Activated naive CD8-positive, alpha-beta T cell (primary cell): ENCODE data around the gene ACTN4.

Source experiments
- H3K27ac Mint-ChIP-seq: one replicate; pipeline ENCODE4 v1.8.0; 2021; ENCODE audit warnings: mixed read lengths
- H3K27me3 Mint-ChIP-seq: one replicate; pipeline ENCODE4 v1.8.0; 2021; ENCODE audit warnings: mixed read lengths
- H3K36me3 Mint-ChIP-seq: one replicate; pipeline ENCODE4 v1.8.0; 2021; ENCODE audit warnings: mixed read lengths
- H3K4me1 Mint-ChIP-seq: one replicate; pipeline ENCODE4 v1.8.0; 2021; ENCODE audit warnings: low read depth, mixed read lengths
- H3K4me3 Mint-ChIP-seq: one replicate; pipeline ENCODE4 v1.8.0; 2021; ENCODE audit warnings: mild to moderate bottlenecking, mixed read lengths
- H3K9me3 Mint-ChIP-seq: one replicate; pipeline ENCODE4 v1.8.0; 2021; ENCODE audit warnings: low read depth, mixed read lengths

ACTN4 gene

DNA sequence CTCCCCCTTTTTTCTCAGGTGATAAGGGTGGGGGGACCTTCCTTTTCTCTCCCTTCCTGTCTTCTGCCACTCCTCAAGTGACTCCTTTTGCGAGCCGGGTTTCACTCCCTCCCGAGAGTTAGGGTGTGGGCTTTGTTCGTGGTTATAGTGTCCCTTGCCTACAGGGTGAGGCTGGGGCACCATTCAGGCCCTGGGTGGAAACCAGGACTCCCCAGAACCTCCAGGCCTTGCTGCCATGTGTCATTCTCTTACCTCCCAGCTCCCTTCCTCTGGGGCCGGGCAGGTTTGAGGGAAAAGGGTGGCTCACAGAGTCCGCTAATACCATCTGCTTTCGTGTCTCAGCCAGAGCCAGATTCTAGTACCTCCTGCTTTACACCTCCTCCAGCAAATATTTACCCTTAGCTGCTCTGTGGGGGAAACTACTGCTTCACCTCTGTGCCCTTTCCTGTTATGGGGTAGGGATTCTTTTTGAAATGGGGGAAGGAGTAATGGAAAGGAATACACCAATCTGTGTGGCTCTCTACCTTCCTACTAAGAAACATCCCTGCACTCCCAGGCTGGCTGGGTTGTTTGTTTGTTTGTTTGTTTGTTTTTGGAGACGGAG lies 2.8 kb downstream of the ACTN4 start:
- H3K36me3 Mint-ChIP-seq, result peaks cover 12% of the 10 kb centered on the region
- H3K4me3 Mint-ChIP-seq, result peak overlapping the region; percentile 97
- no peaks in the 10 kb centered on the region for H3K9me3 Mint-ChIP-seq
- peaks cover 19% of the 10 kb centered on the region for H3K27me3 Mint-ChIP-seq
- no peak overlapping the region for H3K27ac Mint-ChIP-seq
- peaks cover 40% of the 10 kb centered on the region for H3K4me1 Mint-ChIP-seq

DNA sequence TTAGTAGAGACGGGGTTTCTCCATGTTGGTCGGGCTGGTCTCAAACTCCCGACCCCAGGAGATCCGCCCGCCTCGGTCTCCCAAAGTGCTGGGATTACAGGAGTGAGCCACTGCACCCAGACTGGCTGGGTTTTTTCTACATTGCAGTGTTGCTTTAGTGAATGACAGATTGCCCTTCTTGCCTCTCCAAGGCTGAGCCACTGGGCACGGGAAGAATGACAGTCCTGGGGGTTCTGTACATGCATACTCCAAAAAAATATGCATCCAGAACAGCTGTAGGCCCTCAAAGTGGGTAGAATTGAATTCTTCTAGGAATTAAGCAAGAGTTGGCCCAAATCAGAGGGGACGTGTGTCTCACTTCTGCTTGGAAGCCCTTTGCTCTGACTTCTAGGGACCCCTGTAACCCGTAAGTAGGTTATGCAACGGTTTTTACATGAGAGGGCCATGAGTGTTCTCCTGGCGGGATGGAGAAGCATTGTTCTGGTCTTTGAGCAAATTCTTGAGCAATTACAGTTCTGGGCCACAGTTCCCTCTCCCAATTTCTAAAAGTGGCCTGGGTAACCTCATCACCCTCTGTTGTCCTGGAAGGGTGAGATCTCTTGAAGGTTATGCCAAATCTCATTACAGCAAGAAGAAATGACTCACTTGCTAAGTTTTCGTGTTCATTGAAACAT lies 3.6 kb downstream of the ACTN4 start:
- Mint-ChIP-seq H3K27ac (no peak overlapping the region), H3K9me3 (no peaks in the 10 kb centered on the region), H3K4me1 (peaks cover 48% of the 10 kb centered on the region), H3K27me3 (peaks cover 20% of the 10 kb centered on the region), H3K36me3 (peaks cover 14% of the 10 kb centered on the region), H3K4me3 (no peak overlapping the region)

- H3K27ac Mint-ChIP-seq, result no peak overlapping the region
- peaks cover 23% of the 10 kb centered on the region for H3K27me3 Mint-ChIP-seq
- H3K9me3 Mint-ChIP-seq, result no peaks in the 10 kb centered on the region
- peaks cover 14% of the 10 kb centered on the region for H3K36me3 Mint-ChIP-seq
- peaks cover 63% of the 10 kb centered on the region for H3K4me1 Mint-ChIP-seq
- no peak overlapping the region for H3K4me3 Mint-ChIP-seq
Measured at GRCh38 chr19:38653028-38653571, 5.7 kb downstream of the ACTN4 start.

DNA sequence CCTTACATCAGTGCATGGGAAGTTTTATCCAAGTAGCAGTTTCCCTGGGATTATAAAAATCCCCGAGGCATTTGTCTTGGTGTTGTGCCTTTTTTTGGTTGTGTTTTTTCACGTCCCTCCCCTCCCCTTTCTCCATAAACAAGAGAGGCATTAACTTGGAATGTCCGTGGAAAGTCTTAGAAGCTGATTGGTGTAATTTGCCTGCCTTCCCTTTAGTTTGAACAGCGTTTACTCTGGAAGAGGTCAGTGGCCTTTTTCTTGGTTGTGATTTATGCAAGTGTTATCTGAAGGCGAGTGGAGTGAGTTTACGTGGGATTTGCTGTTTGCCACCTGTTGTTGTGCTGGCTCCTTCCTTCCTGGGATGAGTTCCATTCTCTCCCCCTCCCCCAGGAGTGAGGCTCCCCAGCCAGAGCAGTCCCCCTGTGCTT lies 7.2 kb downstream of the ACTN4 start:
- Mint-ChIP-seq H3K27ac (no peak overlapping the region), H3K27me3 (peaks cover 13% of the 10 kb centered on the region), H3K4me3 (peak overlapping the region; percentile 27), H3K36me3 (peaks cover 11% of the 10 kb centered on the region), H3K9me3 (no peaks in the 10 kb centered on the region), H3K4me1 (peaks cover 53% of the 10 kb centered on the region)

- Mint-ChIP-seq H3K4me1 (peaks cover 48% of the 10 kb centered on the region), H3K9me3 (no peaks in the 10 kb centered on the region)
Measured at GRCh38 chr19:38655148-38655824, 7.8 kb downstream of the ACTN4 start.

DNA sequence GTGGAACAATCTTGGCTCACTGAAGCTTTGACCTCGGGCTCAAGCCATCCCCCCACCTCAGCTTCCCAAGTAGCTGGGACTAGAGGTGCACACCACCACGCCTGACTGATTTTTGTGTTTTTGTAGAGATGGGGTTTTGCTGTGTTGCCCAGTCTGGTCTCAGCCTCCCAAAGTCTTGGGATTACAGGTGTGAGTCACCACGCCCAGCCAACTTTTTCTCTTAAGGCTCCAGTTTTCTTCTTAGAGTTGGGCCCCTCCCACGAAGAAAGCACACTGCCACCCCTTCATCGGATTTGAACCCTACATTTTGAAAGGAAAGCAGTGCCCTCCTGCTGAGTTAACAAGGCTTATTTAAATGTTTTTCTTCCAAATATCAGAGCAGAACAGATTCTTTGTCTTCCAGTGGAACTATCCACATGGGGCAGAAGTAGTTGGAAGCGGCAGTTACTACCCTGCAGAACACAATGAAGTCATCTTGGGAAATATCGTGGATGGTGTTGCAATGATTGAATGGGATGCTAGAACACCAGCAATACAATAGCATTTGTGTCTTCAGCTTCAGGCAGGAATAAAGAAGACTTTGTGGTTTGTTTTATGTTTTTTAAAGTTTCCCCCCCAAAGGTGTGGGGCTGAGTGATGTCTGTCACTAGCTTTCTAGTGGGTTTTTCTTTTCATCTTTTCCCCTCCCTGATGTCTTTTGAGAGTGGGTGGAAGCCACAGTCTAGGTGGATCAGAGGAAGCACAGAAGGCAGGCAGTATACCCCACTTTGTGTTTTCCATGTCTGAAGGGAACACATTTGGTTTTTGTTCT lies 8.9 kb downstream of the ACTN4 start:
- peaks cover 49% of the 10 kb centered on the region for H3K4me1 Mint-ChIP-seq
- H3K9me3 Mint-ChIP-seq, result no peaks in the 10 kb centered on the region
- H3K27me3 Mint-ChIP-seq, result peaks cover 9% of the 10 kb centered on the region
- peaks cover 15% of the 10 kb centered on the region for H3K36me3 Mint-ChIP-seq
- peak overlapping the region; percentile 86 for H3K27ac Mint-ChIP-seq
- H3K4me3 Mint-ChIP-seq, result peak overlapping the region; percentile 77

More at GRCh38 chr19:38655148-38655824, 7.8 kb downstream of the ACTN4 start:
- H3K27ac Mint-ChIP-seq, result peak overlapping the region; percentile 86
- peaks cover 11% of the 10 kb centered on the region for H3K36me3 Mint-ChIP-seq
- H3K27me3 Mint-ChIP-seq, result peaks cover 10% of the 10 kb centered on the region
- peak overlapping the region; percentile 77 for H3K4me3 Mint-ChIP-seq

DNA sequence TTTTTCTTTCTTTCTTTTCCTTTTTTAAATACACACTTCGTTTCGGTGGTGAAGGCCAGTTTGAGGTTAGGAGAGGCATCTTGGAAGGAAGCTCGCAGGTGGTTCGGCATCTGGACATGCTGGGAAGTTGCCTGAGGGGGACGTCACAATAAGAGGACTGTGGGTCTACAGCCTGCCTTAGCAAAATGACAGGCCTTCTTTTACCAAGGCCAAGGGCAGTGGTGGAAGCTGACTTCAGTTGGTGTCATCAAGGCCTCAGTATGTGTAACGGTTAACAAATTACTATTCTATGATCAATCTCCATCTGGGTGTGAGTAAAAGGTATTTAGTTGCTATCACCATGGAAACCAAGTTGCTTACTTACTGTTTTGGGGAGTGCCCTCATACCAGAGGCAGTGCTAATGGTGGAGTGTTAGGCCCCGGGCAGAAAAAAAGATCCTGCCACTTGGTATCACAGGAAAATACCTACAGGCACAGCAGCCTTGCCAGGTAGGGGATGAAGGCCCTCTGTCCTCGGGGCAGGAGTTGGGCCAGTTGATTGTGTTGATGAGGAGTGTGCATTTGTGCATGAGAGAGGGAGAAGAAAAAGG lies 10.3 kb downstream of the ACTN4 start:
- peaks cover 19% of the 10 kb centered on the region for H3K36me3 Mint-ChIP-seq
- peak overlapping the region; percentile 60 for H3K4me3 Mint-ChIP-seq
- peaks cover 13% of the 10 kb centered on the region for H3K27me3 Mint-ChIP-seq
- no peaks in the 10 kb centered on the region for H3K9me3 Mint-ChIP-seq
- peak overlapping the region; percentile 28 for H3K27ac Mint-ChIP-seq
- H3K4me1 Mint-ChIP-seq, result peaks cover 51% of the 10 kb centered on the region

DNA sequence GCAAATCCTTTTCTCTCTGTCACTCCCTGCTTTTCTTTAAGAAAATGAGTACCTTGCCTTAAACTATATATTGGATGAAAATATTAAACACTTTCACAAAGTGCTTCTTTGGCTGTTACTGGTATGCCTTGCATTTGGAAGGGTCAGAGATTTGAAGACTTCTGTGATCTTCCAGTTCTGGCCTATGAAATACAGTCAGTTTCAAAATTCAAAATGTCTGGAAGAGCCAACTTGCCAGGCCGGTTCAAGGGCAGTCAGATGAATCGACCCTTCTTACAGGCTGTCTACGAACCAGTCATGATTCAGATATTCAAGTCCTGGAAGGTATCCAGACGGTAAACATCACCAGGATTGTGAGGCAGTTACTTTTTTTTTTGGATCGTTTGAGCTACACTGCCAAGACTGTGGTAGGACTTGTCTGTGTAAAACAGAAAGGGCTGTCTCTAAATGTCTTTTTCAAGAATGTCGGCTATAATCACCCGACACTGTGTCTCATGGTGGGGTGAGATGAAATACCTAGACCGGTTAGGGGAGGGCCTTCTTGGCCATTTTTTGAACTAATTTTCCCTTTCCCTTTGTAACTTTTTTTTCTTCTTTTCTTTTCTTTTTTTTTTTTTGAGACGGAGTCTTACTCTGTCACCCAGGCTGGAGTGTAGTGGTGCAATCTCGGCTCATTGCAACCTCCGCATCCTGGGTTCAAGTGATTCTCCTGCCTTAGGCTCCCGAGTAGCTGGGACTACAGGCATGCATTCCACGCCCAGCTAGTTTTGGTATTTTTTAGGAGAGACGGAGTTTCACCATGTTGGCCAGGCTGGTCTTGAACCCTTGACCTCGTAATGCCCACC lies 11.2 kb downstream of the ACTN4 start:
- Mint-ChIP-seq H3K9me3 (no peaks in the 10 kb centered on the region), H3K36me3 (peaks cover 15% of the 10 kb centered on the region), H3K27me3 (peaks cover 10% of the 10 kb centered on the region), H3K4me1 (peaks cover 52% of the 10 kb centered on the region), H3K27ac (no peak overlapping the region), H3K4me3 (no peak overlapping the region)

DNA sequence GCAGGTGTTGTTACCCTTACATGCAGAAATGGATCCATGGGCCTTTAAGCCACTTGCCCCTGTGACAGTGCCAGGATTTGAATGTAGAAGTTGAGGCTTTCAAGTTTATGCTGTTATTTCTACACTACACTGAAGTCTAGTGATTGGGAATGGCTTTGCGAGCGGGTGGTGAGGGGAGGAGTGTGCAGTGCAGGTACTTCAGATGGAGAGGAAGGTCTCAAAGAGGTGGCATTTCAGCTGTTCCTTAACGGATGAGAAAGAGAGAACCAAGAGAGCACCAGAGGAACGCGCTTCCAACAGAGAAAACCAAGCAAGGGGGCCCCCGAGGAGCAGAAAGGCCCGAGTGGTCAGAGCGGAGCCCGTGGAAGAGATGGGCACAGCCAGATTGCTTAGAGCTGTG lies 13.3 kb downstream of the ACTN4 start:
- Mint-ChIP-seq H3K27ac (no peak overlapping the region), H3K4me1 (peaks cover 47% of the 10 kb centered on the region), H3K27me3 (peaks cover 8% of the 10 kb centered on the region), H3K9me3 (no peaks in the 10 kb centered on the region), H3K4me3 (no peak overlapping the region), H3K36me3 (peaks cover 11% of the 10 kb centered on the region)

DNA sequence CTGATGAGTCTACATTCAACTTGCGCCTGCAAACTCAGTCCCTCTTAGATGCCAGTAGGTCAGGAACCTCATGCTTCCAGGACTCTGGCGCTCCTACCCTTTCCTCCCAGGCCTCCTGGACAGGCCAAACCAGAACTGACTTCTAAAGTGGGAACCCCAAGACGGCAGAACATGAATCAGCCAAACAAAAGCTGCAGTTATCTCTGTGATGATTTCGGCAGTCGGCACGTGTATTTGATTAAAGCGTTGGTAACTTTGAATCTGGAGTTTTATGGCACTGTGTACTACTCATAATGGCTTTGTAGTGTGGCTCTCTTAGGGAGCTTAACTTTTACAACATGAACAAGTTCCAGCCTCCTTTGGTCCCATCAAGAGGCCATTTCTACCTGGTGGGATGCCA lies 13.7 kb downstream of the ACTN4 start:
- Mint-ChIP-seq H3K4me1 (peaks cover 47% of the 10 kb centered on the region), H3K27ac (no peak overlapping the region), H3K4me3 (no peak overlapping the region)

GRCh38 chr19:38661996-38662395 lies 14.5 kb downstream of the ACTN4 start:
- Mint-ChIP-seq H3K4me1 (peaks cover 48% of the 10 kb centered on the region), H3K36me3 (peaks cover 11% of the 10 kb centered on the region), H3K4me3 (no peak overlapping the region), H3K27ac (no peak overlapping the region), H3K9me3 (no peaks in the 10 kb centered on the region), H3K27me3 (peaks cover 8% of the 10 kb centered on the region)

More for the DNA sequence above, 13.7 kb downstream of the ACTN4 start:
- H3K36me3 Mint-ChIP-seq, result peaks cover 11% of the 10 kb centered on the region
- peaks cover 8% of the 10 kb centered on the region for H3K27me3 Mint-ChIP-seq
- no peaks in the 10 kb centered on the region for H3K9me3 Mint-ChIP-seq

DNA sequence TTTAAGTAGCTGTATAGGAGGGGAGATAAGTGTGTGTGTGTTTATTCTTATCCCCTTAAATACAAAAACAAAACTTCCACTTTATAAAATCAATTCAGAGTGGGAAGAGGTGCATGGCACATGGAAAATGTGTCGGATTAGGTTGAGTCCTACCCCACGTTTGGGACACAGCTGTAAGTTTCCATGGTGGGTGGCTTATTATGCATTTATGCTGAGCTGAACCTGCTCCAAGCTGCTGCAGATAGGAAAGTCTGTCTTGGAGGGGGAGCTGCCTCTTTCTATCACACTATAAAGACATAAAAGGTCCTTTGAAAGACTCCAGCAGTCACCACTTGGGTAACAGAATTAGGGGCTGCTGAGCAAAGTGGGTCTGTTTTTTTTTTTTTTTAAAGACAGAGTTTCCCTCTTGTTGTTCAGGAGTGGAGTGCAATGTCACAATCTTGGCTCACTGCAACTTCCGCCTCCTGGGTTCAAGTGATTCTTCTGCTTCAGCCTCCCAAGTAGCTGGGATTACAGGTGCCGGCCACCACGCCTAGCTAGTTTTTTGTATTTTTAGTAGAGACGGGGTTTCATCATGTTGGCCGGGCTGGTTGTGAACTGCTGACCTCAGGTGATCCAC lies 15.2 kb downstream of the ACTN4 start:
- Mint-ChIP-seq H3K4me3 (no peak overlapping the region), H3K27ac (no peak overlapping the region), H3K27me3 (peaks cover 8% of the 10 kb centered on the region), H3K36me3 (peaks cover 11% of the 10 kb centered on the region), H3K9me3 (no peaks in the 10 kb centered on the region), H3K4me1 (peaks cover 48% of the 10 kb centered on the region)

- Mint-ChIP-seq H3K4me3 (no peak overlapping the region), H3K9me3 (no peaks in the 10 kb centered on the region), H3K36me3 (peaks cover 11% of the 10 kb centered on the region), H3K4me1 (peaks cover 48% of the 10 kb centered on the region), H3K27me3 (peaks cover 6% of the 10 kb centered on the region), H3K27ac (no peak overlapping the region)
Measured at GRCh38 chr19:38663156-38663651, 15.8 kb downstream of the ACTN4 start.
